GM18520 (cell line): ENCODE results near the gene CCDC39.

Source experiments
- ATAC-seq: cut with Tn5 transposase; IDR thresholded peaks from one replicate; pipeline ENCODE4 v1.9.1; 2021; ENCODE audit not compliant: unreplicated experiment

The CCDC39 gene

GRCh38 chr3:180679178-180680096 is at the start of gene CCDC39:
CCDC39 (minus strand) TSS chr3:180679489; CDS start chr3:180679380, 109 bp downstream.
- ATAC-seq, result peak; percentile 94

GRCh38 chr3:180720012-180720411 is 40.7 kb upstream of the CCDC39 start:
- no peak for ATAC-seq

GRCh38 chr3:180707896-180708295 is 28.6 kb upstream of the CCDC39 start:
- ATAC-seq, result no peak

GRCh38 chr3:180705619-180706018 is 26.3 kb upstream of the CCDC39 start:
- no peak for ATAC-seq

- ATAC-seq, result no peak
These were observed 25.2 kb upstream of the CCDC39 start for GRCh38 chr3:180704532-180704931.

GRCh38 chr3:180700941-180701340 is 21.7 kb upstream of the CCDC39 start:
- ATAC-seq, result no peak

- ATAC-seq, result no peak
These were observed 19.5 kb upstream of the CCDC39 start for GRCh38 chr3:180698760-180699270.

- ATAC-seq, result no peak
These were observed 15.0 kb upstream of the CCDC39 start for GRCh38 chr3:180694321-180694720.

GRCh38 chr3:180693656-180694055 is 14.4 kb upstream of the CCDC39 start:
- no peak for ATAC-seq

- no peak for ATAC-seq
These were observed 10.8 kb upstream of the CCDC39 start for GRCh38 chr3:180690061-180690460.

GRCh38 chr3:180684807-180685206 is 5.5 kb upstream of the CCDC39 start:
- ATAC-seq, result no peak

- no peak for ATAC-seq
These were observed 4.5 kb upstream of the CCDC39 start for GRCh38 chr3:180683816-180684215.

- peak; percentile 22 for ATAC-seq
These were observed 775 bp upstream of the CCDC39 start for GRCh38 chr3:180680097-180680430.

- no peak for ATAC-seq
These were observed 1.1 kb downstream of the CCDC39 start for GRCh38 chr3:180678231-180678630.

- no peak for ATAC-seq
These were observed 17.8 kb downstream of the CCDC39 start for GRCh38 chr3:180661444-180661843.

- ATAC-seq, result no peak
These were observed 22.2 kb downstream of the CCDC39 start for GRCh38 chr3:180657094-180657493.

GRCh38 chr3:180656406-180656805 is 22.9 kb downstream of the CCDC39 start:
- no peak for ATAC-seq

GRCh38 chr3:180646187-180646790 is 33.0 kb downstream of the CCDC39 start:
- no peak for ATAC-seq

- ATAC-seq, result no peak
These were observed 38.3 kb downstream of the CCDC39 start for GRCh38 chr3:180640987-180641386.

- ATAC-seq, result no peak
These were observed 45.6 kb downstream of the CCDC39 start for GRCh38 chr3:180633722-180634121.

GRCh38 chr3:180631317-180631716 is 48.0 kb downstream of the CCDC39 start:
- no peak for ATAC-seq

- ATAC-seq, result no peak
These were observed 48.9 kb downstream of the CCDC39 start for GRCh38 chr3:180630371-180630770.
